Neural crest cell (in vitro differentiated cells): Measurements from ENCODE around the gene TAOK2. TPM values are rescaled to one million over a fixed set of nuclear protein-coding genes. Genes with fewer than 3 reads are reported as not detected.

ENCODE experiments used
- DNase-seq: peaks from one replicate; pipeline ENCODE4 v3.0.0; 2021; ENCODE audit warnings: low read depth, mixed read lengths, low spot score
- H3K27ac Mint-ChIP-seq: one replicate; pipeline ENCODE4 v1.8.0; 2021; ENCODE audit warnings: mild to moderate bottlenecking, mixed read lengths; ENCODE audit not compliant: unreplicated experiment
- H3K27me3 Mint-ChIP-seq: 2 replicates; pipeline ENCODE4 v1.8.0; 2021; ENCODE audit warnings: low read depth, mild to moderate bottlenecking, mixed read lengths
- H3K36me3 Mint-ChIP-seq: 2 replicates; pipeline ENCODE4 v1.8.0; 2021; ENCODE audit warnings: low read depth, mild to moderate bottlenecking, mixed read lengths
- H3K4me1 Mint-ChIP-seq: 2 replicates; pipeline ENCODE4 v1.8.0; 2021; ENCODE audit warnings: mixed read lengths
- H3K4me3 Mint-ChIP-seq: one replicate; pipeline ENCODE4 v1.8.0; 2021; ENCODE audit warnings: mild to moderate bottlenecking, mixed read lengths
- H3K9me3 Mint-ChIP-seq: 2 replicates; pipeline ENCODE4 v1.8.0; 2021; ENCODE audit warnings: mixed read lengths
- CTCF ChIP-seq: fragments of 200-600 bp; sonication (generic); conservative IDR thresholded peaks from 2 replicates; pipeline ENCODE4 v1.5.0; 2021; ENCODE audit warnings: antibody characterized with exemption, mild to moderate bottlenecking
- total RNA-seq: library from RNA; stranded (reverse); gene quantifications from 2 replicates; pipeline ENCODE4 v1.2.1, GENCODE V29; 2021

Gene TAOK2
- total RNA-seq, 1 donor from 2014 or later: 73.2 TPM

GRCh38 chr16:29977063-29977825 lies 3.6 kb downstream of the TAOK2 start:
- no peak for DNase-seq
- H3K27me3 Mint-ChIP-seq: no peaks in the 10 kb centered on the region
- peak overlapping the region; percentile 98 for H3K4me3 Mint-ChIP-seq
- peaks cover 19% of the 10 kb centered on the region for H3K36me3 Mint-ChIP-seq
- H3K27ac Mint-ChIP-seq: peak overlapping the region; percentile 71
- no peak for TF ChIP-seq CTCF
- H3K4me1 Mint-ChIP-seq: peaks cover 38% of the 10 kb centered on the region
- H3K9me3 Mint-ChIP-seq: peaks cover 6% of the 10 kb centered on the region

GRCh38 chr16:29978081-29978480 lies 4.4 kb downstream of the TAOK2 start:
- no peak for DNase-seq
- no peak for TF ChIP-seq CTCF
- no peak overlapping the region for H3K27ac Mint-ChIP-seq
- peaks cover 38% of the 10 kb centered on the region for H3K4me1 Mint-ChIP-seq
- H3K27me3 Mint-ChIP-seq: no peaks in the 10 kb centered on the region
- peaks cover 4% of the 10 kb centered on the region for H3K9me3 Mint-ChIP-seq
- peaks cover 13% of the 10 kb centered on the region for H3K36me3 Mint-ChIP-seq
- peak overlapping the region; percentile 70 for H3K4me3 Mint-ChIP-seq

GRCh38 chr16:29978564-29979270 lies 5.0 kb downstream of the TAOK2 start:
- TF ChIP-seq CTCF: no peak
- H3K4me1 Mint-ChIP-seq: peaks cover 31% of the 10 kb centered on the region
- DNase-seq: no peak
- H3K4me3 Mint-ChIP-seq: peak overlapping the region; percentile 31
- no peaks in the 10 kb centered on the region for H3K9me3 Mint-ChIP-seq
- no peak overlapping the region for H3K27ac Mint-ChIP-seq
- no peaks in the 10 kb centered on the region for H3K27me3 Mint-ChIP-seq
- H3K36me3 Mint-ChIP-seq: peaks cover 9% of the 10 kb centered on the region

- peaks cover 16% of the 10 kb centered on the region for H3K36me3 Mint-ChIP-seq
- TF ChIP-seq CTCF: no peak
- peaks cover under 1% of the 10 kb centered on the region for H3K4me1 Mint-ChIP-seq
- no peak for DNase-seq
- no peaks in the 10 kb centered on the region for H3K27me3 Mint-ChIP-seq
- no peak overlapping the region for H3K4me3 Mint-ChIP-seq
- no peak overlapping the region for H3K27ac Mint-ChIP-seq
- H3K9me3 Mint-ChIP-seq: no peaks in the 10 kb centered on the region
Observed at GRCh38 chr16:29982560-29983419, 9.1 kb downstream of the TAOK2 start.

- TF ChIP-seq CTCF: no peak
- peaks cover 16% of the 10 kb centered on the region for H3K36me3 Mint-ChIP-seq
- peaks cover 8% of the 10 kb centered on the region for H3K4me1 Mint-ChIP-seq
- no peak overlapping the region for H3K4me3 Mint-ChIP-seq
- H3K9me3 Mint-ChIP-seq: no peaks in the 10 kb centered on the region
- no peaks in the 10 kb centered on the region for H3K27me3 Mint-ChIP-seq
- no peak for DNase-seq
- H3K27ac Mint-ChIP-seq: no peak overlapping the region
Observed at GRCh38 chr16:29983420-29984136, 9.9 kb downstream of the TAOK2 start.
